ENCODE data around the gene ATOH7. TPM values are rescaled to one million over a fixed set of nuclear protein-coding genes. Genes with fewer than 3 reads are reported as not detected.

ATOH7 gene
- total RNA-seq (2022; extraction: Qiagen RNA extraction), result 0.08 to 0.36 TPM (median 0.21 TPM) in 5 replicates

DNA sequence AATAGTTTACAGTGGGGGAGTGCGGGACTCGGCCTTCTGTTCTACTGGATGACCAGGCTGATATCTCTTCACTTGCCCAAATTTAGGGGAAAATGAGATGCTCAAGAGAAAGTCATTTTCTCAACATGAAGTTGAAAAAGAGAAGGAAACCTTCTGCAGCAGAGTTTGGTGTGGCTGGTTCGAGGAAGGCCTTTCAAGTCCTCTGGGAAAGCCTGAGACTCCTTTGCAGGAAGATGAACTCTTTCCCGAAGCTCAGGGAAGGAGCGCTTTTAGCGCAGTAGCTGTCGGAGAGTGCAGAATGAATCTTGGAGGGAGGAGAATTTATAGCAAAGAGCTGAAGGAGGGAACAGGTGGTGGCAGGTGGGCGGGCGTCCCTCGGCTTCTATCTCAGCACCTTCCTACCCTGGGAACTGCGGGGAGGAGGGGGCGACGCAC, at the start of gene ATOH7:
ATOH7 (minus strand) TSS at position 297 of the 435 bp plus-strand sequence. CDS start 436 bp downstream, outside the sequence.

Other genes starting within 250 kb of the ATOH7 start
- 21.5 to 32.0 TPM (median 24.5 TPM) in 5 replicates for gene HERC4, start 156.8 kb downstream of the ATOH7 start, total RNA-seq (2022; extraction: Qiagen RNA extraction)
- 1.8 to 2.5 TPM (median 2.1 TPM) in 5 replicates for gene MYPN, start 122.6 kb downstream of the ATOH7 start, total RNA-seq (2022; extraction: Qiagen RNA extraction)
- gene HNRNPH3, start 100.0 kb upstream of the ATOH7 start, total RNA-seq (2022; extraction: Qiagen RNA extraction), result 171 to 235 TPM (median 179 TPM) in 5 replicates
- gene PBLD, start 100.8 kb upstream of the ATOH7 start, total RNA-seq (2022; extraction: Qiagen RNA extraction), result 2.7 to 3.7 TPM (median 3.4 TPM) in 5 replicates
- 7.2 to 9.6 TPM (median 8.9 TPM) in 5 replicates for gene RUFY2, start 175.2 kb upstream of the ATOH7 start, total RNA-seq (2022; extraction: Qiagen RNA extraction)
- 7.1 to 11.5 TPM (median 8.4 TPM) in 5 replicates for gene DNA2, start 239.9 kb upstream of the ATOH7 start, total RNA-seq (2022; extraction: Qiagen RNA extraction)